Measurements from ENCODE around the gene PCDH9.

DNA sequence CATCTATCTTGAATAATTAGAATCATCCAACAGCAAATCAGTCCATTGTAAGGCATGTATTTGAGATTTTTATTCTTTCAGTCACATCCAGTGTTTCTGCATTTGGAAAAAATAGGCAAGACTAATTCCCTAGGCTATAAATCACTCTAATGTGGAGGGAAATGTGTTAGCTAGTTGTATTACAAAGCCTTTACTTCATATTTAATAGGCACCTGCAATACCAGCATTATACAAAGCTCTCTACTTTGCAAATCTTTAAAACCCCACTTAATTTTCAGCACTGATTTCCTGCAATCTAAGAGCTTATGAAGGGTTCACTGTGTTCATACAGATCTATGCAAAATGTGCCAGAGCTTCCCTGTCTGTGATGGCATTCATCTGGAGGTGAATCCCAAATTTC, 12.3 kb downstream of the PCDH9 start:
- TF ChIP-seq EZH2 (IDR thresholded peaks at IDR 0.05) (no peak), POLR2AphosphoS5 (IDR thresholded peaks at IDR 0.05; ENCODE audit: borderline replicate concordance, low read depth, low read length) (no peak)
